Cardiac muscle cell (in vitro differentiated cells and primary cell): ENCODE results near the gene ARF1. TPM values are rescaled to one million over a fixed set of nuclear protein-coding genes. Genes with fewer than 3 reads are reported as not detected.
A peak's percentile ranks its signal among the peaks of the same experiment; 100 is the strongest.

Experiments
- DNase-seq, 2 donors: peaks; one replicate each; pipeline versions ENCODE4 v3.0.0 to v3.0.0-alpha.2; 2010 to 2017; ENCODE audit warnings: low read depth in 1 of 2, low spot score in 1 of 2
- H3K27ac ChIP-seq: fragments of 200-600 bp; sonication (generic); 2 replicates; pipeline ENCODE4 v1.5.1; 2016
- H3K27me3 ChIP-seq: fragments of 200-600 bp; sonication (generic); 2 replicates; pipeline ENCODE4 v1.6.0; 2016; ENCODE audit warnings: control low read depth
- H3K36me3 ChIP-seq: fragments of 200-600 bp; sonication (generic); 2 replicates; pipeline ENCODE4 v1.5.1; 2016; ENCODE audit warnings: control low read depth
- H3K4me1 ChIP-seq: fragments of 200-600 bp; sonication (generic); 2 replicates; pipeline ENCODE4 v1.8.1; 2017; ENCODE audit warnings: low read depth, mild to moderate bottlenecking, mixed run types
- H3K4me3 ChIP-seq: fragments of 200-600 bp; sonication (generic); 2 replicates; pipeline ENCODE4 v1.5.1; 2016; ENCODE audit warnings: mild to moderate bottlenecking
- H3K9me3 ChIP-seq: fragments of 200-600 bp; sonication (generic); 2 replicates; pipeline ENCODE4 v1.5.1; 2017; ENCODE audit warnings: low read depth, mild to moderate bottlenecking, control low read depth
- CTCF ChIP-seq: IDR thresholded peaks from 2 replicates; pipeline ENCODE4 v1.5.1; 2012; ENCODE audit warnings: low read depth, mild to moderate bottlenecking, low read length
- polyA plus RNA-seq: library from polyadenylated mRNA; unstranded; fragments of >200 nt; fragmentation: Nextera tagmentation; extraction: Ambion mirVana; gene quantifications from 2 replicates; pipeline ENCODE4 v1.2.1, GENCODE V29; 2016
- total RNA-seq: library from RNA; depleted of rRNA; stranded (reverse); fragments of >200 nt; gene quantifications from 2 replicates; pipeline ENCODE4 v1.2.3, GENCODE V29; 2016

Gene ARF1
- total and polyA plus RNA-seq, 2 experiments from 2014 or later: 499 to 662 TPM

GRCh38 chr1:228097333-228098081 is 15.0 kb downstream of the ARF1 start:
- no peaks in the 10 kb centered on the region for H3K4me1 ChIP-seq

GRCh38 chr1:228098323-228098931 is 15.9 kb downstream of the ARF1 start:
- Histone ChIP-seq H3K4me3 (no peak overlapping the region), H3K4me1 (no peaks in the 10 kb centered on the region), H3K9me3 (no peaks in the 10 kb centered on the region), H3K27me3 (no peaks in the 10 kb centered on the region), H3K36me3 (peaks cover 27% of the 10 kb centered on the region), H3K27ac (no peak overlapping the region)
- TF ChIP-seq CTCF: no peak
- no peak for DNase-seq

More at GRCh38 chr1:228097333-228098081, 15.0 kb downstream of the ARF1 start:
- peaks cover 27% of the 10 kb centered on the region for H3K36me3 ChIP-seq
- H3K27me3 ChIP-seq: no peaks in the 10 kb centered on the region
- TF ChIP-seq CTCF: no peak
- H3K9me3 ChIP-seq: no peaks in the 10 kb centered on the region
- no peak overlapping the region for H3K27ac ChIP-seq
- no peak for DNase-seq
- no peak overlapping the region for H3K4me3 ChIP-seq

- Histone ChIP-seq H3K4me3 (no peak overlapping the region), H3K36me3 (peaks cover 27% of the 10 kb centered on the region), H3K4me1 (no peaks in the 10 kb centered on the region), H3K27me3 (no peaks in the 10 kb centered on the region), H3K9me3 (no peaks in the 10 kb centered on the region), H3K27ac (peak overlapping the region; percentile 19)
- no peak for DNase-seq
- TF ChIP-seq CTCF: no peak
Measured at GRCh38 chr1:228099331-228099732, 16.8 kb downstream of the ARF1 start.

- H3K4me3 ChIP-seq: no peak overlapping the region
- no peak overlapping the region for H3K27ac ChIP-seq
- no peaks in the 10 kb centered on the region for H3K9me3 ChIP-seq
- H3K27me3 ChIP-seq: no peaks in the 10 kb centered on the region
- TF ChIP-seq CTCF: no peak
- no peak for DNase-seq
- peaks cover 27% of the 10 kb centered on the region for H3K36me3 ChIP-seq
- H3K4me1 ChIP-seq: no peaks in the 10 kb centered on the region
Measured at GRCh38 chr1:228100822-228101613, 18.5 kb downstream of the ARF1 start.

GRCh38 chr1:228101614-228101993 is 19.1 kb downstream of the ARF1 start:
- no peak for TF ChIP-seq CTCF
- Histone ChIP-seq H3K36me3 (peaks cover 27% of the 10 kb centered on the region), H3K27me3 (no peaks in the 10 kb centered on the region), H3K9me3 (no peaks in the 10 kb centered on the region), H3K4me1 (no peaks in the 10 kb centered on the region), H3K27ac (no peak overlapping the region), H3K4me3 (peak overlapping the region; percentile 92)
- DNase-seq: no peak
